OCI-LY7 (cell line): ENCODE data around the gene KIAA1549. TPM values are rescaled to one million over a fixed set of nuclear protein-coding genes. Genes with fewer than 3 reads are reported as not detected.

ENCODE experiments used
- BruUV-seq: library from RNA; stranded (reverse); fragments of 400-500 nt; replicated peaks from 2 replicates; lab custom pipeline; 2021; lab: Mats Ljungman, UMichigan
- CTCF ChIA-PET: fragments of 300-600 bp; sonication (Branson Sonifier 250); formaldehyde crosslinking; loops from one replicate; lab custom pipeline; 2022; ENCODE audit warnings: antibody characterized with exemption; ENCODE audit not compliant: unreplicated experiment; lab: Charles Lee
- POLR2A ChIA-PET: fragments of 300-600 bp; sonication (Branson Sonifier 250); formaldehyde crosslinking; loops from one replicate; lab custom pipeline; 2022; ENCODE audit warnings: antibody characterized with exemption; lab: Charles Lee
- DNase-seq: peaks from one replicate; pipeline ENCODE4 v3.0.0-alpha.2; 2015; ENCODE audit warnings: low spot score
- H2AFZ ChIP-seq: fragments of 200-600 bp; sonication (generic), shearing (Covaris generic); 2 replicates; pipeline ENCODE4 v1.6.1; 2014; ENCODE audit warnings: mild to moderate bottlenecking, antibody characterized with exemption, low read length, moderate library complexity
- H3K27ac ChIP-seq: fragments of 200-600 bp; sonication (generic); 2 replicates; pipeline ENCODE4 v1.5.1; 2014; ENCODE audit warnings: mixed run types, low read depth, mild to moderate bottlenecking, moderate library complexity, low read length, inconsistent platforms; ENCODE audit not compliant: poor library complexity, severe bottlenecking
- H3K36me3 ChIP-seq: fragments of 200-600 bp; sonication (generic); 2 replicates; pipeline ENCODE4 v1.6.1; 2014; ENCODE audit warnings: mild to moderate bottlenecking, antibody characterized with exemption, low read length, moderate library complexity, mixed read lengths; ENCODE audit not compliant: insufficient read depth
- H3K4me1 ChIP-seq: fragments of 200-600 bp; sonication (generic); 2 replicates; pipeline ENCODE4 v1.5.1; 2014; ENCODE audit warnings: mild to moderate bottlenecking, low read length; ENCODE audit not compliant: insufficient read depth, poor library complexity, severe bottlenecking
- H3K4me2 ChIP-seq: fragments of 200-600 bp; sonication (generic); 2 replicates; pipeline ENCODE4 v1.6.1; 2014; ENCODE audit warnings: mild to moderate bottlenecking, low read length
- H3K4me3 ChIP-seq: fragments of 200-600 bp; sonication (generic); 2 replicates; pipeline ENCODE4 v1.5.1; 2014; ENCODE audit warnings: mild to moderate bottlenecking, low read depth, low read length; ENCODE audit not compliant: poor library complexity, severe bottlenecking
- H3K79me2 ChIP-seq: fragments of 200-600 bp; sonication (generic); 2 replicates; pipeline ENCODE4 v1.6.1; 2016; ENCODE audit warnings: low read depth, mild to moderate bottlenecking, low read length, moderate library complexity, mixed read lengths; ENCODE audit not compliant: insufficient read depth
- H3K9me2 ChIP-seq: fragments of 200-600 bp; sonication (generic); 2 replicates; pipeline ENCODE4 v1.6.1; 2016; ENCODE audit warnings: mild to moderate bottlenecking, low read length, mixed read lengths; ENCODE audit not compliant: insufficient read depth
- H3K9me3 ChIP-seq: fragments of 200-600 bp; sonication (generic); 2 replicates; pipeline ENCODE4 v1.6.1; 2014; ENCODE audit warnings: mild to moderate bottlenecking, mixed run types, low read length, mixed read lengths
- H4K20me1 ChIP-seq: fragments of 200-600 bp; sonication (generic); 2 replicates; pipeline ENCODE4 v1.6.1; 2014; ENCODE audit warnings: mild to moderate bottlenecking, antibody characterized with exemption, low read length, moderate library complexity, mixed read lengths; ENCODE audit not compliant: insufficient read depth
- EZH2phosphoT487 ChIP-seq: fragments of 200-600 bp; sonication (generic); IDR thresholded peaks from 2 replicates; pipeline ENCODE4 v1.6.1; 2018; ENCODE audit warnings: low read depth, borderline replicate concordance, mild to moderate bottlenecking, mixed run types, antibody characterized with exemption, low read length, moderate library complexity, mixed read lengths
- intact Hi-C: fragments of 100-400 bp; cut with micrococcal nuclease; formaldehyde crosslinking; loops from one replicate; pipeline ENCODE4 v1.10.0; 2022; ENCODE audit not compliant: unreplicated experiment
- total RNA-seq, 2 experiments: library from RNA; depleted of rRNA in 1 of 2; stranded (reverse); fragments of >200 nt in 1 of 2; shearing (Covaris generic) in 1 of 2; gene quantifications; 2 replicates each; pipeline ENCODE4 v1.2.3, GENCODE V29; 2014 to 2022
- TF ChIP-seq, protein P1 (sequence below): fragments of 200-600 bp; sonication (generic); conservative IDR thresholded peaks from 2 replicates; pipeline ENCODE4 v1.5.1; 2014; ENCODE audit warnings: mild to moderate bottlenecking, antibody characterized with exemption, low read length, moderate library complexity, mixed read lengths

KIAA1549 gene
- total RNA-seq, 2 experiments from 2014 or later, result 0.03 to 3.0 TPM

DNA sequence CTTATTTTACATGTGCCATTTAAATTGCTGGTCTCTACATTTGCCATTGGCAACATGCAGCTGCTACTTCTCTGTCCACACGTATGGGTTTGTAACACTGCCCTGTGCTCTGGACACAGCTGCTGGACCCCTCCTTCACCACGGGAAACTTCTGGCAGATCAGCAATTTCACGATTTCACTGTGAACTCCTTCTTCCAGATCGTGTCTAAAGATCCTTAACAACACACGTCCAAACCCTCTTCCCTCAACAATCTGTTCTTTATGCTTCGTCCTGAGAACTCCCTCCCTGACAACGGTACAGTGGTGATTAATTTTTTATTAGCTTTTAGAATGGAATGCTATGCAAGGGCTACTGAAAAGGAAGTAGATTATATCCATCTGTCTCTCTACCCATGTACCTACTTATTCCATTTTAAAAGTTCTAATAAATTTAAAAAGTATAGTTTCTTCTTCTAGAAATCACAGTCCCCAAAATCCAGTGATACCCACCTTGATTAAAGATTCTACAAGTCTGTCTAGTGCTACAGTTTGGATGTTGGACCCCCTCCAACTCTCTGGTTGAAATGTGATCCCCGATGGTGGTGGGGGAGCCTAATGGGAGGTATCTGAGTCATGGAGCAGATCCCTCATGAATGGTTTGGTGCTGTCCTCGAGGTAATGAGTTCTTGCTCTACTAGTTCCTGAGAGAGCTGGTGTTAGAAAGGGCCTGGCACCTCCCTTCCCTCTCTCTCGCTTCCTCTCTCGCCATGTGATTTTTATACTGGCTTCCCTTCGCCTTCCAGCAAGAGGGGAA lies 81.0 kb downstream of the KIAA1549 start:
- POLR2A ChIA-PET, result no interaction called here
- CTCF ChIA-PET, result interaction anchor here (1.0 kb wide), 1 partner anchor 14 kb away, joined by 3 read pairs; no protein-coding TSS in a partner anchor
- no peaks in the 10 kb centered on the region for H3K9me2 ChIP-seq

DNA sequence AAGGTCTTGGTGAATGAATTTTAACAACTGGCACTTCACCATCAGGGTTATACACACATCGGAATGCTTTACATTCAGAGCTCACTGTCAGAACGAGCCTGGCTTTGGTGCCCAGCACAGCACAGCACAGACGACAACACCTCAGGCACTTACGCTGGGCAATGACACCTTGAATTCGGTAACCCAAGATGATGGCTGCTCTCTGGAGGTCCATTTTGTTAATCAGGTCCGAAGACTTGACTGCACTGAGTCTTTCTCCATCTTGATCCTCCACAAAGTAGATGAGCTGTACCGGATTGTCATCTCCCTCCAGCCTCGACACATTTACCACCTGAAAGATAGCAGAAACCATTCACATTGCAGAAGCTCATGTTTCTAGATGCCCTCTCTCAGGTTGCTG lies 82.4 kb downstream of the KIAA1549 start:
- Histone ChIP-seq H3K9me2 (no peaks in the 10 kb centered on the region), H3K9me3 (no peaks in the 10 kb centered on the region), H3K4me2 (no peak overlapping the region), H3K4me3 (no peak overlapping the region), H4K20me1 (no peaks in the 10 kb centered on the region; the same call in 1 of the 2 replicates), H3K4me1 (no peaks in the 10 kb centered on the region), H3K79me2 (no peaks in the 10 kb centered on the region), H3K27ac (no peak overlapping the region), H3K36me3 (no peaks in the 10 kb centered on the region), H2AFZ (no peak overlapping the region)
- no TSS peak for BruUV-seq
- intact Hi-C loops, result no loop called here
- ChIA-PET CTCF (no interaction called here), POLR2A (interaction anchor here (1.0 kb wide), 1 partner anchor 118 kb away, joined by 3 read pairs; no protein-coding TSS in a partner anchor)
- TF ChIP-seq, protein P1, sequence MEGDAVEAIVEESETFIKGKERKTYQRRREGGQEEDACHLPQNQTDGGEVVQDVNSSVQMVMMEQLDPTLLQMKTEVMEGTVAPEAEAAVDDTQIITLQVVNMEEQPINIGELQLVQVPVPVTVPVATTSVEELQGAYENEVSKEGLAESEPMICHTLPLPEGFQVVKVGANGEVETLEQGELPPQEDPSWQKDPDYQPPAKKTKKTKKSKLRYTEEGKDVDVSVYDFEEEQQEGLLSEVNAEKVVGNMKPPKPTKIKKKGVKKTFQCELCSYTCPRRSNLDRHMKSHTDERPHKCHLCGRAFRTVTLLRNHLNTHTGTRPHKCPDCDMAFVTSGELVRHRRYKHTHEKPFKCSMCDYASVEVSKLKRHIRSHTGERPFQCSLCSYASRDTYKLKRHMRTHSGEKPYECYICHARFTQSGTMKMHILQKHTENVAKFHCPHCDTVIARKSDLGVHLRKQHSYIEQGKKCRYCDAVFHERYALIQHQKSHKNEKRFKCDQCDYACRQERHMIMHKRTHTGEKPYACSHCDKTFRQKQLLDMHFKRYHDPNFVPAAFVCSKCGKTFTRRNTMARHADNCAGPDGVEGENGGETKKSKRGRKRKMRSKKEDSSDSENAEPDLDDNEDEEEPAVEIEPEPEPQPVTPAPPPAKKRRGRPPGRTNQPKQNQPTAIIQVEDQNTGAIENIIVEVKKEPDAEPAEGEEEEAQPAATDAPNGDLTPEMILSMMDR, result no peak
- no peak for TF ChIP-seq EZH2phosphoT487
- DNase-seq, result no peak

More for the DNA sequence above, 81.0 kb downstream of the KIAA1549 start:
- Histone ChIP-seq H3K9me3 (no peaks in the 10 kb centered on the region), H4K20me1 (no peaks in the 10 kb centered on the region; the same call in 1 of the 2 replicates), H3K27ac (no peak overlapping the region), H3K4me1 (no peaks in the 10 kb centered on the region), H2AFZ (no peak overlapping the region), H3K4me2 (no peak overlapping the region), H3K36me3 (no peaks in the 10 kb centered on the region), H3K4me3 (no peak overlapping the region), H3K79me2 (no peaks in the 10 kb centered on the region)
- no peak for DNase-seq
- BruUV-seq, result no TSS peak
- TF ChIP-seq, protein P1, result no peak
- no peak for TF ChIP-seq EZH2phosphoT487
- intact Hi-C loops, result no loop called here

DNA sequence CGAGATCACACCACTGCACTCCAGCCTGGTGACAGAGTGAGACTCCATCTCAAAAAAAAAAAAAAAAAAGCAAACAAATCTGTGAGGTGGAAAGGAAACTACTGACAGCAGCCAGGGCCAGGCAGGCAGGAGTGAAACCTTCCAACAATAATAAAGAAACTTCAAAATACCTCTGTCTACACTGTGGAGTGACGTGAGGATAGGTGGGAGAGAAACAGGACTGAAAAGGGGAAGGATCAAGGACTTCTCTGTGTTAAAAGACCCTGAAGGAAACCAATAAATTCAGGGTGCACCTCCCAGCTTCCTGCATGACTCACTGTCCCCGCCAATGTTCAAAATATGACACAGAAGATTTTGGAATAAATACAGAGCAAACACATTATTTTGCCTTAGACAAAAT lies 82.9 kb downstream of the KIAA1549 start:
- BruUV-seq, result no TSS peak
- H3K9me3 ChIP-seq, result no peaks in the 10 kb centered on the region
- H3K4me1 ChIP-seq, result no peaks in the 10 kb centered on the region
- no peak overlapping the region for H3K4me3 ChIP-seq
- POLR2A ChIA-PET, result interaction anchor here (0.7 to 1.0 kb wide), 2 partner anchors 119 to 509 kb away, joined by 3 read pairs; no protein-coding TSS in a partner anchor
- intact Hi-C loops, result no loop called here
- no peaks in the 10 kb centered on the region for H3K36me3 ChIP-seq
- no peak for TF ChIP-seq EZH2phosphoT487
- TF ChIP-seq, protein P1, result no peak
- no peaks in the 10 kb centered on the region; the same call in 1 of the 2 replicates for H4K20me1 ChIP-seq
- H2AFZ ChIP-seq, result no peak overlapping the region
- DNase-seq, result no peak
- H3K4me2 ChIP-seq, result no peak overlapping the region
- no peaks in the 10 kb centered on the region for H3K79me2 ChIP-seq
- CTCF ChIA-PET, result no interaction called here
- no peaks in the 10 kb centered on the region for H3K9me2 ChIP-seq
- no peak overlapping the region for H3K27ac ChIP-seq
